Fibroblast of lung (primary cell): ENCODE measurements around the gene GID8. TPM values are rescaled to one million over a fixed set of nuclear protein-coding genes. Genes with fewer than 3 reads are reported as not detected.

Experiments
- DNase-seq, 2 donors: peaks; one replicate each; pipeline versions ENCODE4 v3.0.0 to v3.0.0-alpha.2; 2010; ENCODE audit warnings: low read depth in 2 of 2
- H2AFZ ChIP-seq: 2 replicates; pipeline ENCODE4 v1.5.1; 2012; ENCODE audit warnings: low read length, control low read depth, inconsistent platforms
- H3K27ac ChIP-seq: 2 replicates; pipeline ENCODE4 v1.5.1; 2011; ENCODE audit warnings: low read length, control low read depth; ENCODE audit not compliant: insufficient read depth
- H3K27me3 ChIP-seq: 2 replicates; pipeline ENCODE4 v1.5.1; 2011; ENCODE audit warnings: mild to moderate bottlenecking, low read length; ENCODE audit not compliant: control insufficient read depth, insufficient read depth
- H3K36me3 ChIP-seq: 2 replicates; pipeline ENCODE4 v1.5.1; 2011; ENCODE audit warnings: low read length; ENCODE audit not compliant: control insufficient read depth, insufficient read depth
- H3K4me1 ChIP-seq: 2 replicates; pipeline ENCODE4 v1.5.1; 2011; ENCODE audit warnings: low read length; ENCODE audit not compliant: control insufficient read depth, insufficient read depth; ENCODE audit errors: extremely low read depth
- H3K4me2 ChIP-seq: 2 replicates; pipeline ENCODE4 v1.5.1; 2011; ENCODE audit warnings: low read length, control low read depth; ENCODE audit not compliant: insufficient read depth; ENCODE audit errors: extremely low read depth
- H3K4me3 ChIP-seq, 4 experiments: fragments of 200-600 bp in 1 of 4; sonication (generic) in 1 of 4; replicated peaks in 1 of 4; 2 replicates each; pipeline ENCODE4 v1.5.1; 2011 to 2016; ENCODE audit warnings: low read length in 4 of 4, low read depth in 3 of 4, mild to moderate bottlenecking in 3 of 4, control low read depth in 2 of 4, inconsistent platforms in 1 of 4, mixed read lengths in 1 of 4; ENCODE audit not compliant: insufficient read depth in 1 of 4; ENCODE audit errors: control extremely low read depth in 1 of 4
- H3K79me2 ChIP-seq: 2 replicates; pipeline ENCODE4 v1.5.1; 2012; ENCODE audit warnings: mild to moderate bottlenecking, low read length, inconsistent platforms; ENCODE audit not compliant: control insufficient read depth, insufficient read depth
- H3K9ac ChIP-seq: 2 replicates; pipeline ENCODE4 v1.5.1; 2011; ENCODE audit warnings: mild to moderate bottlenecking, low read length, control low read depth; ENCODE audit not compliant: insufficient read depth
- H3K9me3 ChIP-seq: 2 replicates; pipeline ENCODE4 v1.5.1; 2012; ENCODE audit warnings: low read depth, low read length; ENCODE audit not compliant: control insufficient read depth, insufficient read depth
- H4K20me1 ChIP-seq: 2 replicates; pipeline ENCODE4 v1.5.1; 2011; ENCODE audit warnings: low read length; ENCODE audit not compliant: control insufficient read depth, insufficient read depth; ENCODE audit errors: extremely low read depth
- CTCF ChIP-seq, 2 donors: IDR thresholded peaks in 1 of 2; conservative IDR thresholded peaks in 1 of 2; 1 replicate in 1 of 2; 2 replicates in 1 of 2; pipeline ENCODE4 v1.5.1; 2011 to 2012; ENCODE audit warnings: low read length in 2 of 2, control low read depth in 1 of 2, inconsistent platforms in 1 of 2, low read depth in 1 of 2, mild to moderate bottlenecking in 1 of 2
- EZH2 ChIP-seq: IDR thresholded peaks from 2 replicates; pipeline ENCODE4 v1.5.1; 2012; ENCODE audit warnings: low read length, control low read depth, mild to moderate bottlenecking; ENCODE audit errors: missing control alignments
- polyA plus RNA-seq, 2 donors: library from polyadenylated mRNA; depleted of rRNA in 1 of 2; stranded (reverse) in 1 of 2; unstranded in 1 of 2; fragments of >200 nt; gene quantifications; 2 replicates each; pipeline ENCODE4 v1.2.1, GENCODE V29; 2011 to 2012; ENCODE audit warnings: missing spikeins in 1 of 2
- total RNA-seq: library from RNA; depleted of rRNA; stranded (reverse); fragments of >200 nt; gene quantifications from 2 replicates; pipeline ENCODE4 v1.2.1, GENCODE V29; 2014

Gene GID8
- total and polyA plus RNA-seq, 2 donors (not counting 1 experiment from before 2014, with no cell fraction given), result 23.0 to 33.9 TPM

GRCh38 chr20:62944184-62944583 is 6.2 kb downstream of the GID8 start:
- no peak for TF ChIP-seq EZH2
- no peak for TF ChIP-seq CTCF (conservative IDR thresholded peaks at IDR 0.05 in 1 of 2, IDR thresholded peaks at IDR 0.05 in 1 of 2; ENCODE audit: low read depth in 1 of 2, low read length in 2 of 2)
- no peak for DNase-seq
- H2AFZ ChIP-seq, result no peak overlapping the region
- H3K4me3 ChIP-seq, result no peak overlapping the region
- no peaks in the 10 kb centered on the region for H3K27me3 ChIP-seq
- H3K4me2 ChIP-seq, result no peak overlapping the region
- H3K4me1 ChIP-seq, result peaks cover 4% of the 10 kb centered on the region
- H3K9ac ChIP-seq, result no peak overlapping the region
- H3K79me2 ChIP-seq, result peaks cover 37% of the 10 kb centered on the region
- no peak overlapping the region for H3K27ac ChIP-seq
- peaks cover 15% of the 10 kb centered on the region for H3K36me3 ChIP-seq
- no peaks in the 10 kb centered on the region for H3K9me3 ChIP-seq
- H4K20me1 ChIP-seq, result no peaks in the 10 kb centered on the region

DNA sequence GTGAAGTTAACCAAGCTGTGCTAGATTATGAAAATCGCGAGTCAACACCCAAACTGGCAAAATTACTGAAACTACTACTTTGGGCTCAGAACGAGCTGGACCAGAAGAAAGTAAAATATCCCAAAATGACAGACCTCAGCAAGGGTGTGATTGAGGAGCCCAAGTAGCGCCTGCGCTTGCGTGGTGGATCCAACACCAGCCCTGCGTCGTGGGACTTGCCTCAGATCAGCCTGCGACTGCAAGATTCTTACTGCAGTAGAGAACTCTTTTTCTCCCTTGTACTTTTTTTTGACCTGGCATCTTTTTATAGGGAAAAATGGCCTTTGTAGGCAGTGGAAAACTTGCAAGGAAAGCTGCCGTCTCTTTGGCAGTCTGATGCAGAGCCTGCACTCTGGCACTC is 6.8 kb downstream of the GID8 start:
- Histone ChIP-seq H3K4me1 (peaks cover 1% of the 10 kb centered on the region), H3K4me3 (no peak overlapping the region), H3K27me3 (no peaks in the 10 kb centered on the region), H3K9ac (no peak overlapping the region), H3K9me3 (no peaks in the 10 kb centered on the region), H3K27ac (no peak overlapping the region), H3K4me2 (no peak overlapping the region), H2AFZ (no peak overlapping the region), H4K20me1 (no peaks in the 10 kb centered on the region), H3K79me2 (peaks cover 31% of the 10 kb centered on the region), H3K36me3 (peaks cover 15% of the 10 kb centered on the region)
- no peak for DNase-seq
- TF ChIP-seq CTCF (conservative IDR thresholded peaks at IDR 0.05 in 1 of 2, IDR thresholded peaks at IDR 0.05 in 1 of 2; ENCODE audit: low read depth in 1 of 2, low read length in 2 of 2) (no peak), EZH2 (no peak)

DNA sequence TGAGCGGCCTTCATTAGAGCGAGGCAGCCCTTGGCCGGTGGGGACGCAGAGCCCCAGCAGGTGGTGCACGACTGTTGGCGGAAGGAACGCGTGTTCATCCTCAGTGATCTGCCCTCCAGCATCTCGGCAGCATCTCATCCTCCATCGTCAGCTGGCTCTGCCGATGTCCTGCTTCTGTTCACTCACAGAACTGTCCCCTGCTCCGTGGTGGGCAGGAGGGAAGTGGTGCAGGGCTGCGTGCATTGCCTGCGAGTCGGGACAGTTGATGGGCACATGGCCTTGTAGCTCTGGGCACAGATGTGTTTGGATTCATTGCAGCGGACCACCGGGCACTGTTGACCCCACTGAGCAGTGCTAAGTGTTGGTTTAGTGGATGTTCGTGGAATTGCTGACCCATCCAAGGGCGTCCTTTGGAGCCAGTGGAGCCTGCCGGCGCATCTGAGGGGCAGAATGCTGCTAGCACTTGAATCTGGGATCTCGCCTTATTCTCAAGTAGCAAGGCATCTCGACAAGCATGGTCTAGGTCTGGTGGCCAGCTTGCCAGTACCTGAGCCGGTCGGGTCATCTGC is 7.9 kb downstream of the GID8 start:
- no peak for DNase-seq
- Histone ChIP-seq H3K9ac (no peak overlapping the region), H3K4me1 (no peaks in the 10 kb centered on the region), H3K4me3 (no peak overlapping the region), H3K27ac (no peak overlapping the region), H3K79me2 (peaks cover 22% of the 10 kb centered on the region), H2AFZ (no peak overlapping the region), H4K20me1 (no peaks in the 10 kb centered on the region), H3K36me3 (peaks cover 17% of the 10 kb centered on the region), H3K27me3 (no peaks in the 10 kb centered on the region), H3K4me2 (no peak overlapping the region), H3K9me3 (no peaks in the 10 kb centered on the region)
- TF ChIP-seq CTCF (conservative IDR thresholded peaks at IDR 0.05 in 1 of 2, IDR thresholded peaks at IDR 0.05 in 1 of 2; ENCODE audit: low read depth in 1 of 2, low read length in 2 of 2) (no peak), EZH2 (no peak)
